ENCODE results near the gene ADRB2. TPM values are rescaled to one million over a fixed set of nuclear protein-coding genes. Genes with fewer than 3 reads are reported as not detected.

ADRB2 gene
- total RNA-seq, result 1 to 10 TPM in 3 of 4 donors, under 1 TPM in 1; 1.00 to 3.5 (median 1.7) TPM

- WGBS, 2 donors (ENCODE audit: low coverage in 1 of 2), result 0% methylated on average over 41 of the region's 42 CpGs; no CpG with 5 or more reads in 1 of the 2 donors
- Histone ChIP-seq H3K4me1 (peaks cover 4 to 19% (median 10%) of the 10 kb centered on the region in 4 donors), H3K36me3 (no peaks in the 10 kb centered on the region), H3K4me3 (peak within 1 kb of the TSS; percentile 45 to 54 (median 52)), H3K9me3 (no peaks in the 10 kb centered on the region), H3K27ac (peak within 1 kb of the TSS; percentile 80 to 90 (median 86)), H3K27me3 (no peaks in the 10 kb centered on the region)
- in situ Hi-C loops (cut with MboI; ENCODE audit: low pct_ligation_motif_present in 1 of 4, low pct_unique_long_range_greater_than_20kb in 1 of 4, low sequenced_read_pairs in 3 of 4) (no loop called here), intact Hi-C loops (cut with DNase I; ENCODE audit: low total_unique reads) (no loop called here)
- TF ChIP-seq EP300 (IDR thresholded peaks at IDR 0.05; ENCODE audit: low read depth) (no peak), POLR2A (IDR thresholded peaks at IDR 0.05) (peak; percentile 88), POLR2AphosphoS5 (IDR thresholded peaks at IDR 0.05) (peak; percentile 96 to 97 (median 96))
- TF ChIP-seq, protein P1, sequence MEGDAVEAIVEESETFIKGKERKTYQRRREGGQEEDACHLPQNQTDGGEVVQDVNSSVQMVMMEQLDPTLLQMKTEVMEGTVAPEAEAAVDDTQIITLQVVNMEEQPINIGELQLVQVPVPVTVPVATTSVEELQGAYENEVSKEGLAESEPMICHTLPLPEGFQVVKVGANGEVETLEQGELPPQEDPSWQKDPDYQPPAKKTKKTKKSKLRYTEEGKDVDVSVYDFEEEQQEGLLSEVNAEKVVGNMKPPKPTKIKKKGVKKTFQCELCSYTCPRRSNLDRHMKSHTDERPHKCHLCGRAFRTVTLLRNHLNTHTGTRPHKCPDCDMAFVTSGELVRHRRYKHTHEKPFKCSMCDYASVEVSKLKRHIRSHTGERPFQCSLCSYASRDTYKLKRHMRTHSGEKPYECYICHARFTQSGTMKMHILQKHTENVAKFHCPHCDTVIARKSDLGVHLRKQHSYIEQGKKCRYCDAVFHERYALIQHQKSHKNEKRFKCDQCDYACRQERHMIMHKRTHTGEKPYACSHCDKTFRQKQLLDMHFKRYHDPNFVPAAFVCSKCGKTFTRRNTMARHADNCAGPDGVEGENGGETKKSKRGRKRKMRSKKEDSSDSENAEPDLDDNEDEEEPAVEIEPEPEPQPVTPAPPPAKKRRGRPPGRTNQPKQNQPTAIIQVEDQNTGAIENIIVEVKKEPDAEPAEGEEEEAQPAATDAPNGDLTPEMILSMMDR (IDR thresholded peaks at IDR 0.05), result peak in 1 of 5 experiments; percentile 26
- peak; percentile 96 for DNase-seq
Observed at GRCh38 chr5:148826053-148826738, at the start of gene ADRB2. Gene ADRB2 (plus strand): TSS chr5:148826611. CDS start chr5:148826832, 221 bp downstream.

- no peaks in the 10 kb centered on the region for H3K36me3 ChIP-seq
- H3K4me3 ChIP-seq, result no peak overlapping the region
- 77 to 80% methylated on average over 1 of the region's 1 CpG for WGBS, 2 donors (ENCODE audit: low coverage in 1 of 2)
- TF ChIP-seq, protein P1 (IDR thresholded peaks at IDR 0.05), result no peak
- no peak for DNase-seq
- intact Hi-C loops (cut with DNase I; ENCODE audit: low total_unique reads) (no loop called here), in situ Hi-C loops (cut with MboI; ENCODE audit: low pct_ligation_motif_present in 1 of 4, low pct_unique_long_range_greater_than_20kb in 1 of 4, low sequenced_read_pairs in 3 of 4) (no loop called here)
- H3K27me3 ChIP-seq, result no peaks in the 10 kb centered on the region
- no peaks in the 10 kb centered on the region for H3K4me1 ChIP-seq
- no peaks in the 10 kb centered on the region for H3K9me3 ChIP-seq
- no peak overlapping the region for H3K27ac ChIP-seq
Observed at GRCh38 chr5:148776780-148777179, 49.6 kb upstream of the ADRB2 start.

DNA sequence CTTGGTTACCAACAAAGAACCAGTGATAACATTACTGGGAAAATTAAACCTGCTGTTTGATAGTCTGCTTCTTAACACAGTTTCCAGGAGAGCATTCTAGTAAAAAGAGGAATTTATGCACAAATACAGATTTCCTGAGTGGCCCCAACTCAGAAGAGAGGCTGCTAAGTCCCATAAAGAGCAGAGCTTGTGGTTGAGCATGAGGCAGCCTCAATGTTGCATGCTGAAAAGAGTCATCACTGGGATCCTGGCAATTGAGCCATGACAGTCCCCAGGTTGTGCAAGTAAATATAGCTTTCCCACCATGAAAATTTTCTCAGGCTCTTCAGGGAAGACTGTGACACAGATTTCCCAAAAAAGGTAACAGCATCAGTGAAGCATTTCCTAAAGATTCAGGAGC lies 47.5 kb upstream of the ADRB2 start:
- in situ Hi-C loops (cut with MboI; ENCODE audit: low pct_ligation_motif_present in 1 of 4, low pct_unique_long_range_greater_than_20kb in 1 of 4, low sequenced_read_pairs in 3 of 4) (no loop called here), intact Hi-C loops (cut with DNase I; ENCODE audit: low total_unique reads) (no loop called here)
- no peaks in the 10 kb centered on the region for H3K27me3 ChIP-seq
- TF ChIP-seq, protein P1 (IDR thresholded peaks at IDR 0.05), result no peak
- TF ChIP-seq POLR2A (IDR thresholded peaks at IDR 0.05) (no peak), POLR2AphosphoS5 (IDR thresholded peaks at IDR 0.05) (no peak), EP300 (IDR thresholded peaks at IDR 0.05; ENCODE audit: low read depth) (no peak)
- no peaks in the 10 kb centered on the region for H3K36me3 ChIP-seq
- H3K27ac ChIP-seq, result no peak overlapping the region
- no peak overlapping the region for H3K4me3 ChIP-seq
- no peaks in the 10 kb centered on the region for H3K4me1 ChIP-seq
- DNase-seq, result no peak
- no peaks in the 10 kb centered on the region for H3K9me3 ChIP-seq

- Histone ChIP-seq H3K9me3 (no peaks in the 10 kb centered on the region), H3K27ac (no peak overlapping the region), H3K4me1 (no peaks in the 10 kb centered on the region), H3K4me3 (no peak overlapping the region), H3K36me3 (no peaks in the 10 kb centered on the region), H3K27me3 (no peaks in the 10 kb centered on the region)
- intact Hi-C loops (cut with DNase I; ENCODE audit: low total_unique reads), result no loop called here
- WGBS, 2 donors (ENCODE audit: low coverage in 1 of 2), result 75% methylated on average over 5 of the region's 5 CpGs; no CpG with 5 or more reads in 1 of the 2 donors
- DNase-seq, result no peak
- TF ChIP-seq POLR2A (IDR thresholded peaks at IDR 0.05) (no peak), POLR2AphosphoS5 (IDR thresholded peaks at IDR 0.05) (no peak), EP300 (IDR thresholded peaks at IDR 0.05; ENCODE audit: low read depth) (no peak)
- TF ChIP-seq, protein P1 (IDR thresholded peaks at IDR 0.05), result no peak
- in situ Hi-C loops (cut with MboI; ENCODE audit: low pct_ligation_motif_present in 1 of 4, low pct_unique_long_range_greater_than_20kb in 1 of 4, low sequenced_read_pairs in 3 of 4), result no loop called here
Observed at GRCh38 chr5:148780711-148781110, 45.7 kb upstream of the ADRB2 start.
